ENCODE measurements around the gene TRAK1. TPM values are rescaled to one million over a fixed set of nuclear protein-coding genes. Genes with fewer than 3 reads are reported as not detected.

TRAK1 gene
- total and polyA plus RNA-seq, 2 donors (not counting 1 experiment from before 2014, with no cell fraction given): 71.3 to 129 TPM

DNA sequence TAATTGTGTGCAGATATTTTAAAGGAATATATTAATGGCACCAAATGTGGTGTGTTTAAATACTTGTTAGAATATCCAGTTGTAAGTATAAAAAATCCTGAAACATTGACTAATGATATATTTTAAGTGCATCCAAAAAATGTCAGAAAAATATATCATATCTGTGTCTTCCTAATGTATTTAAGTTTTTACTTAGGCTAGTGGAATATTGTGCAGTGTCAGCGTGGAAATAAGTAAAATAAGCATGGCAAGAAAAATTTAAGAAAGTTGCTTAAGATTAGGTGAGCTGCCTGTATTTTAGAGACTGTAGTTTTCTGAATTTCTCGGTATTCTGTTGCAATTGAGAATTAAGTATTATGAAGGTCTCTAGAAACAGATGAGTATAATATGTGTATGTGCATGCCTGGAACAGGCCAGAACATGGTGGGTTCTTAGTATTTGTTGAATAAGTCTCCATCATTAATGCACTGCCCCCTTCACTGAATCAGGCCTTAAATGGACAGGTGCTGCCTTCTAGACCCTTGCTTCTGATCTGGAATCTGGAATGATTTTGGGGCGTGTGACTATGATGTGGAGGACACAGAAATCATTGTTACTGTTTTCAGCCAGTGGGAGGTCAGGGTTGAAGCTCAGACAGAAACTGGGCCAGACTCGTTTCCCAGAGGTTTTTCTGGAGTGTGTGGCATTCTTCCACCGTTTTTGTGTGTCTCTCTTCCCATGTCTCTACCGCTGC lies 86.1 kb downstream of the TRAK1 start:
- H3K27me3 Mint-ChIP-seq: no peaks in the 10 kb centered on the region
- H3K27ac ChIP-seq (ENCODE audit: low read length in 2 of 2): no peak overlapping the region
- 95% methylated on average over 3 of the region's 6 CpGs for WGBS (ENCODE audit: insufficient coverage)
- TF ChIP-seq, protein P1, sequence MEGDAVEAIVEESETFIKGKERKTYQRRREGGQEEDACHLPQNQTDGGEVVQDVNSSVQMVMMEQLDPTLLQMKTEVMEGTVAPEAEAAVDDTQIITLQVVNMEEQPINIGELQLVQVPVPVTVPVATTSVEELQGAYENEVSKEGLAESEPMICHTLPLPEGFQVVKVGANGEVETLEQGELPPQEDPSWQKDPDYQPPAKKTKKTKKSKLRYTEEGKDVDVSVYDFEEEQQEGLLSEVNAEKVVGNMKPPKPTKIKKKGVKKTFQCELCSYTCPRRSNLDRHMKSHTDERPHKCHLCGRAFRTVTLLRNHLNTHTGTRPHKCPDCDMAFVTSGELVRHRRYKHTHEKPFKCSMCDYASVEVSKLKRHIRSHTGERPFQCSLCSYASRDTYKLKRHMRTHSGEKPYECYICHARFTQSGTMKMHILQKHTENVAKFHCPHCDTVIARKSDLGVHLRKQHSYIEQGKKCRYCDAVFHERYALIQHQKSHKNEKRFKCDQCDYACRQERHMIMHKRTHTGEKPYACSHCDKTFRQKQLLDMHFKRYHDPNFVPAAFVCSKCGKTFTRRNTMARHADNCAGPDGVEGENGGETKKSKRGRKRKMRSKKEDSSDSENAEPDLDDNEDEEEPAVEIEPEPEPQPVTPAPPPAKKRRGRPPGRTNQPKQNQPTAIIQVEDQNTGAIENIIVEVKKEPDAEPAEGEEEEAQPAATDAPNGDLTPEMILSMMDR (IDR thresholded peaks at IDR 0.05): no peak
- no peak for TF ChIP-seq EZH2 (IDR thresholded peaks at IDR 0.05; ENCODE audit: borderline replicate concordance, insufficient read depth, low read depth, low read length, poor library complexity, severe bottlenecking)
- no peak overlapping the region for H3K4me3 Mint-ChIP-seq
- H3K9me3 ChIP-seq (ENCODE audit: control extremely low read depth in 1 of 3, control insufficient read depth in 2 of 3, insufficient read depth in 1 of 3, low read length in 2 of 3): no peaks in the 10 kb centered on the region
- CTCF ChIA-PET: interaction anchor here (3.4 kb wide), 1 partner anchor 14 kb away, joined by 12 read pairs; no protein-coding TSS in a partner anchor
- H3K4me3 ChIP-seq (ENCODE audit: control extremely low read depth in 1 of 5, extremely low read depth in 1 of 5, insufficient read depth in 1 of 5, low read depth in 2 of 5, low read length in 4 of 5): no peak overlapping the region
- ATAC-seq (ENCODE audit: low read depth) (no peak), DNase-seq (no peak)
- peaks cover 73% of the 10 kb centered on the region for H3K79me2 ChIP-seq (ENCODE audit: control insufficient read depth, insufficient read depth, low read length)
- no peak overlapping the region for H2AFZ ChIP-seq (ENCODE audit: insufficient read depth, low read depth, low read length, poor library complexity, severe bottlenecking)
- no peak overlapping the region for H3K27ac Mint-ChIP-seq
- H3K36me3 ChIP-seq (replicated peaks in 1 of 2; ENCODE audit: control extremely low read depth in 1 of 2, control insufficient read depth in 1 of 2, extremely low read depth in 1 of 2, insufficient read depth in 2 of 2, low read length in 1 of 2): peaks cover 0 to 37% of the 10 kb centered on the region in 2 experiments
- peaks cover 69% of the 10 kb centered on the region for H4K20me1 ChIP-seq (ENCODE audit: control insufficient read depth, insufficient read depth, low read length, poor library complexity, severe bottlenecking)
- H3K4me2 ChIP-seq (replicated peaks; ENCODE audit: low read depth, low read length, poor library complexity, severe bottlenecking): no peak overlapping the region
- no peak overlapping the region for H3K9ac ChIP-seq (ENCODE audit: low read length)
- H3K4me1 ChIP-seq (ENCODE audit: control insufficient read depth in 2 of 2, insufficient read depth in 2 of 2, low read length in 2 of 2): peaks cover 35 to 41% of the 10 kb centered on the region in 2 donors
- H3K27me3 ChIP-seq (replicated peaks in 1 of 4; ENCODE audit: control extremely low read depth in 1 of 4, control insufficient read depth in 3 of 4, insufficient read depth in 4 of 4, low read length in 3 of 4): no peaks in the 10 kb centered on the region
- POLR2A ChIA-PET: no interaction called here
- peaks cover 38% of the 10 kb centered on the region for H3K4me1 Mint-ChIP-seq
- intact Hi-C loops (cut with micrococcal nuclease): no loop called here
- H3K9me3 Mint-ChIP-seq (ENCODE audit: insufficient read depth): no peaks in the 10 kb centered on the region

- H3K9ac ChIP-seq (ENCODE audit: low read length): no peak overlapping the region
- H3K79me2 ChIP-seq (ENCODE audit: control insufficient read depth, insufficient read depth, low read length): peaks cover 68% of the 10 kb centered on the region
- Mint-ChIP-seq H3K27me3 (no peaks in the 10 kb centered on the region), H3K4me1 (peaks cover 34% of the 10 kb centered on the region), H3K9me3 (ENCODE audit: insufficient read depth) (no peaks in the 10 kb centered on the region), H3K4me3 (no peak overlapping the region), H3K27ac (no peak overlapping the region)
- 96% methylated on average over 9 of the region's 9 CpGs for WGBS (ENCODE audit: insufficient coverage)
- H2AFZ ChIP-seq (ENCODE audit: insufficient read depth, low read depth, low read length, poor library complexity, severe bottlenecking): no peak overlapping the region
- H3K27me3 ChIP-seq (replicated peaks in 1 of 4; ENCODE audit: control extremely low read depth in 1 of 4, control insufficient read depth in 3 of 4, insufficient read depth in 4 of 4, low read length in 3 of 4): no peaks in the 10 kb centered on the region
- H3K9me3 ChIP-seq (ENCODE audit: control extremely low read depth in 1 of 3, control insufficient read depth in 2 of 3, insufficient read depth in 1 of 3, low read length in 2 of 3): no peaks in the 10 kb centered on the region
- H4K20me1 ChIP-seq (ENCODE audit: control insufficient read depth, insufficient read depth, low read length, poor library complexity, severe bottlenecking): peaks cover 64% of the 10 kb centered on the region
- no peak for ATAC-seq (ENCODE audit: low read depth)
- H3K4me3 ChIP-seq (ENCODE audit: control extremely low read depth in 1 of 5, extremely low read depth in 1 of 5, insufficient read depth in 1 of 5, low read depth in 2 of 5, low read length in 4 of 5): no peak overlapping the region
- H3K27ac ChIP-seq (ENCODE audit: low read length in 2 of 2): no peak overlapping the region
- peaks cover 31 to 36% of the 10 kb centered on the region in 2 donors for H3K4me1 ChIP-seq (ENCODE audit: control insufficient read depth in 2 of 2, insufficient read depth in 2 of 2, low read length in 2 of 2)
- DNase-seq: no peak
- no peak overlapping the region for H3K4me2 ChIP-seq (replicated peaks; ENCODE audit: low read depth, low read length, poor library complexity, severe bottlenecking)
- H3K36me3 ChIP-seq (replicated peaks in 1 of 2; ENCODE audit: control extremely low read depth in 1 of 2, control insufficient read depth in 1 of 2, extremely low read depth in 1 of 2, insufficient read depth in 2 of 2, low read length in 1 of 2): peaks cover 0 to 41% of the 10 kb centered on the region in 2 experiments
- POLR2A ChIA-PET: no interaction called here
- CTCF ChIA-PET: interaction anchor here (3.4 kb wide), 1 partner anchor 13 kb away, joined by 12 read pairs; no protein-coding TSS in a partner anchor
- TF ChIP-seq, protein P1 (IDR thresholded peaks at IDR 0.05): no peak
- TF ChIP-seq EZH2 (IDR thresholded peaks at IDR 0.05; ENCODE audit: borderline replicate concordance, insufficient read depth, low read depth, low read length, poor library complexity, severe bottlenecking): no peak
- intact Hi-C loops (cut with micrococcal nuclease): no loop called here
Measured at GRCh38 chr3:42177801-42178150, 86.6 kb downstream of the TRAK1 start.

Data from B cell (primary cell).